GM12878 (cell line): Measurements from ENCODE around the gene OSBPL10. TPM values are rescaled to one million over a fixed set of nuclear protein-coding genes. Genes with fewer than 3 reads are reported as not detected.

Experiments
- ATAC-seq: fragments of 200-7000 bp; cut with Tn5 transposase; 3 replicates; pipeline ENCODE4 v1.9.1; 2020; ENCODE audit warnings: mild to moderate bottlenecking, moderate library complexity
- BruUV-seq: library from RNA; stranded (reverse); fragments of 400-500 nt; replicated peaks from 2 replicates; lab custom pipeline; 2021; lab: Mats Ljungman, UMichigan
- CTCF ChIA-PET: fragments of 300-600 bp; sonication (Branson Sonifier 250); formaldehyde crosslinking; extraction: SDS; loops from one replicate; lab custom pipeline; 2021; ENCODE audit warnings: inconsistent platforms; lab: Yijun Ruan, JAX
- POLR2A ChIA-PET: fragments of 350-600 bp; formaldehyde crosslinking; extraction: SDS; loops from one replicate; lab custom pipeline; 2021; ENCODE audit warnings: inconsistent platforms; lab: Charles Lee
- RAD21 ChIA-PET: fragments of 300-600 bp; sonication (Branson Sonifier 250); formaldehyde crosslinking; loops from one replicate; lab custom pipeline; 2023; ENCODE audit warnings: antibody characterized with exemption; ENCODE audit not compliant: unreplicated experiment; lab: Charles Lee
- SMC1A ChIA-PET: fragments of 300-600 bp; sonication (Branson Sonifier 250); formaldehyde crosslinking; loops from one replicate; lab custom pipeline; 2023; ENCODE audit not compliant: unreplicated experiment, uncharacterized antibody; lab: Charles Lee
- DNase-seq: peaks from one replicate; pipeline ENCODE4 v3.0.0-alpha.2; 2011; ENCODE audit warnings: low read depth, low spot score
- FAIRE-seq: peaks from 3 replicates; lab custom pipeline; 2011; peaks lifted over from hg19 to GRCh38; lab: Jason Lieb, UNC
- H2AFZ ChIP-seq: 2 replicates; pipeline ENCODE4 v1.6.0; 2011; ENCODE audit warnings: low read depth, low read length, control low read depth; ENCODE audit not compliant: control insufficient read depth
- H3K27ac ChIP-seq: 2 replicates; pipeline ENCODE4 v1.5.1; 2011; ENCODE audit warnings: control low read depth; ENCODE audit not compliant: control insufficient read depth, insufficient read depth
- H3K27me3 ChIP-seq, 2 experiments: replicated peaks in 1 of 2; 2 replicates each; pipeline versions ENCODE4 v1.6.0 to v1.6.1; 2011; ENCODE audit warnings: low read length in 1 of 2; ENCODE audit not compliant: control insufficient read depth in 2 of 2, insufficient read depth in 2 of 2
- H3K36me3 ChIP-seq, 2 experiments: 2 replicates each; pipeline ENCODE4 v1.5.1; 2011; ENCODE audit warnings: low read length in 1 of 2; ENCODE audit not compliant: control insufficient read depth in 2 of 2, insufficient read depth in 2 of 2
- H3K4me1 ChIP-seq: 2 replicates; pipeline ENCODE4 v1.6.1; 2011; ENCODE audit warnings: mild to moderate bottlenecking, low read length, moderate library complexity, mixed read lengths; ENCODE audit not compliant: control insufficient read depth, insufficient read depth
- H3K4me2 ChIP-seq: 2 replicates; pipeline ENCODE4 v1.6.0; 2011; ENCODE audit warnings: control low read depth; ENCODE audit not compliant: control insufficient read depth, insufficient read depth
- H3K4me3 ChIP-seq: fragments of 200-600 bp; sonication (generic); 2 replicates; pipeline ENCODE4 v1.5.1; 2016
- H3K79me2 ChIP-seq: 2 replicates; pipeline ENCODE4 v1.6.0; 2011; ENCODE audit warnings: low read length; ENCODE audit not compliant: control insufficient read depth, insufficient read depth
- H3K9ac ChIP-seq: 2 replicates; pipeline ENCODE4 v1.8.0; 2011; ENCODE audit warnings: low read length, control low read depth, mixed read lengths; ENCODE audit not compliant: control insufficient read depth, insufficient read depth
- H3K9me3 ChIP-seq: replicated peaks from 3 replicates; pipeline ENCODE4 v1.5.1; 2011; ENCODE audit warnings: mild to moderate bottlenecking, low read length; ENCODE audit not compliant: control insufficient read depth, insufficient read depth
- H4K20me1 ChIP-seq: 2 replicates; pipeline ENCODE4 v1.6.0; 2011; ENCODE audit not compliant: control insufficient read depth, insufficient read depth
- IKZF1 ChIP-seq: fragments of 450-650 bp; conservative IDR thresholded peaks from 2 replicates; pipeline ENCODE4 v1.6.1; 2017; ENCODE audit warnings: antibody characterized with exemption, mild to moderate bottlenecking
- KLF5 ChIP-seq: fragments of 450-650 bp; IDR thresholded peaks from 2 replicates; pipeline ENCODE4 v1.6.1; 2014; ENCODE audit warnings: mild to moderate bottlenecking; ENCODE audit not compliant: partially characterized antibody
- NR2C1 ChIP-seq: fragments of 450-650 bp; IDR thresholded peaks from 2 replicates; pipeline ENCODE4 v1.6.1; 2017; ENCODE audit warnings: antibody characterized with exemption, mild to moderate bottlenecking, moderate library complexity
- NRF1 ChIP-seq: conservative IDR thresholded peaks from 2 replicates; pipeline ENCODE4 v1.6.1; 2011; ENCODE audit warnings: mild to moderate bottlenecking, low read depth, low read length, improper control_type of control experiment
- TCF3 ChIP-seq: IDR thresholded peaks from 2 replicates; pipeline ENCODE4 v1.6.1; 2012; ENCODE audit warnings: low read depth, mild to moderate bottlenecking, low read length, borderline replicate concordance; ENCODE audit not compliant: insufficient read depth
- WGBS: methylation state at CpG from one replicate; pipeline ENCODE4 v1.1.6; 2016; ENCODE audit warnings: low lambda C conversion rate; ENCODE audit not compliant: insufficient replicate concordance, insufficient coverage; ENCODE audit errors: missing lambda C conversion rate; 5-methylcytosine and 5-hydroxymethylcytosine counted together
- in situ Hi-C: fragments of 300-500 bp; cut with MboI; formaldehyde crosslinking; loops from 9 replicates; pipeline ENCODE4 v1.14.3; 2018; ENCODE audit warnings: mixed read lengths
- intact Hi-C: fragments of 100-400 bp; cut with micrococcal nuclease; formaldehyde crosslinking; loops from one replicate; pipeline ENCODE4 v1.14.2; 2022; ENCODE audit not compliant: unreplicated experiment
- polyA plus RNA-seq, 11 experiments: library from polyadenylated mRNA; depleted of rRNA in 4 of 11; unstranded in 6 of 11; stranded (reverse) in 5 of 11; fragments of >200 nt; fragmentation: Nextera tagmentation in 4 of 11; fragmentation: Illumina TruSeq in 1 of 11; extraction: Ambion mirVana in 4 of 11; extraction: Trizol in 1 of 11; gene quantifications; 1 replicate in 1 of 11; 2 replicates in 10 of 11; pipeline versions ENCODE4 v1.2.1 to v1.2.3, GENCODE V29; 2011 to 2016; ENCODE audit warnings: inconsistent platforms in 2 of 11, missing spikeins in 2 of 11, low read depth in 1 of 11
- total RNA-seq, 4 experiments: library from RNA; depleted of rRNA in 3 of 4; stranded (reverse); fragments of >200 nt in 3 of 4; fragmentation: Illumina TruSeq in 1 of 4; extraction: Trizol in 1 of 4; gene quantifications; 2 replicates each; pipeline versions ENCODE4 v1.2.1 to v1.2.3, GENCODE V29; 2013 to 2021
- TF ChIP-seq, protein P1 (sequence below): fragments of 450-650 bp; IDR thresholded peaks from 2 replicates; pipeline ENCODE4 v1.6.1; 2017; ENCODE audit warnings: low read depth, mild to moderate bottlenecking, moderate library complexity
- TF ChIP-seq, protein P2 (sequence below): IDR thresholded peaks from 2 replicates; pipeline ENCODE4 v1.6.1; 2011; ENCODE audit warnings: mild to moderate bottlenecking, low read depth, low read length, moderate library complexity; ENCODE audit not compliant: insufficient replicate concordance
- TF ChIP-seq, protein P3 (sequence below): IDR thresholded peaks from 2 replicates; pipeline ENCODE4 v1.6.1; 2012; ENCODE audit warnings: low read depth, low read length, improper control_type of control experiment

The OSBPL10 gene
- total and polyA plus RNA-seq, 10 of the 15 experiments (the other 5 are each of a cell fraction or from before 2014, with no cell fraction given), result 0.03 to 0.25 (median 0.09) TPM; not detected in 5

DNA sequence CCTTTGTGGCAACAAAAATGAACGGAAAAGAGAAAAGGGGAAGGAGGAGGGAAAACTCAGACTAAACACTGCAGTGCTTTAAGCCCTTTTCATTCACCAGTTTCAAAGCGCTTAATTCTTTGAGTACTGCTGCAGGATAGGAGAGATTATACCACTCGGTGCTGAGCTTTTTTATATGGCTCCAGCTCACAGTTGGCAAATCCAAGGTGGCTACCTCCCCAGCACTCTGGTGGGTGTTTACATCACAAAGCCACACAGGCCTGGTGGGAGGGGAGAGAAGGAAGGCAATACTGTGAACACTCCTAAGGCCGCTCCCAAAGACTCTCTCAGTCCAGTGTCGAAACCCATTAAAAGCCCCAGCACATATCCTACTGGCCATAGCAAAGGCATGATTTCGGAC is 256.9 kb downstream of the OSBPL10 start (continued):
- TF ChIP-seq, protein P1, sequence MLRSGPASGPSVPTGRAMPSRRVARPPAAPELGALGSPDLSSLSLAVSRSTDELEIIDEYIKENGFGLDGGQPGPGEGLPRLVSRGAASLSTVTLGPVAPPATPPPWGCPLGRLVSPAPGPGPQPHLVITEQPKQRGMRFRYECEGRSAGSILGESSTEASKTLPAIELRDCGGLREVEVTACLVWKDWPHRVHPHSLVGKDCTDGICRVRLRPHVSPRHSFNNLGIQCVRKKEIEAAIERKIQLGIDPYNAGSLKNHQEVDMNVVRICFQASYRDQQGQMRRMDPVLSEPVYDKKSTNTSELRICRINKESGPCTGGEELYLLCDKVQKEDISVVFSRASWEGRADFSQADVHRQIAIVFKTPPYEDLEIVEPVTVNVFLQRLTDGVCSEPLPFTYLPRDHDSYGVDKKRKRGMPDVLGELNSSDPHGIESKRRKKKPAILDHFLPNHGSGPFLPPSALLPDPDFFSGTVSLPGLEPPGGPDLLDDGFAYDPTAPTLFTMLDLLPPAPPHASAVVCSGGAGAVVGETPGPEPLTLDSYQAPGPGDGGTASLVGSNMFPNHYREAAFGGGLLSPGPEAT, result no peak
- TF ChIP-seq IKZF1, result no peak
- no peak for TF ChIP-seq NRF1

DNA sequence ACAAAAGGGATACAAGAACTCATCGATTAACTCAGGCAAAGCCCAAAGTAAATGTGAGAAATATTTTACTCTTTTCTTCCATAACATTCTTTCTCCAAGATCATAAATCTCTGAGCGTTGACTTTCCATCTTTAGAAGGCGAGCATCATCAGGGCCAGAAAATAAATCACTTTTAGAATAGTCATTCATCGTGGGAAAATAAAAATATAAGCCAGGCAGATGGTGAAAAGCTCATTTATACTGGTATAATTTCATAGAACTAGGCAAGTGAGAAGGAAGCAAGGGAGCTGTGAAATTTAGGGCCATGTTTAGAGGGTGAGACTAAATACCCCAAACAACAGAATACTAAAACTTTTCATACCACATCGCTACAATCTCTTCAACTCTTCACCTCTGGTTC is 257.4 kb downstream of the OSBPL10 start:
- ATAC-seq (no peak), FAIRE-seq (no peak), DNase-seq (no peak)
- CTCF ChIA-PET, result no interaction called here
- WGBS, result 26% methylated on average over 5 of the region's 5 CpGs
- POLR2A ChIA-PET, result no interaction called here
- H3K9me3 ChIP-seq, result no peaks in the 10 kb centered on the region
- no peak overlapping the region for H3K4me3 ChIP-seq
- H3K4me2 ChIP-seq, result no peak overlapping the region
- H3K27ac ChIP-seq, result no peak overlapping the region
- no peaks in the 10 kb centered on the region for H3K36me3 ChIP-seq
- SMC1A ChIA-PET, result interaction anchor here (1.4 kb wide), 1 partner anchor 32 kb away, joined by 3 read pairs; no protein-coding TSS in a partner anchor
- H4K20me1 ChIP-seq, result no peaks in the 10 kb centered on the region
- BruUV-seq, result no TSS peak
- RAD21 ChIA-PET, result interaction anchor here (0.6 kb wide), 1 partner anchor 430 kb away, joined by 3 read pairs; no protein-coding TSS in a partner anchor
- H2AFZ ChIP-seq, result no peak overlapping the region
- no peak overlapping the region for H3K9ac ChIP-seq
- no peaks in the 10 kb centered on the region for H3K79me2 ChIP-seq
- no peaks in the 10 kb centered on the region for H3K4me1 ChIP-seq
- intact Hi-C loops, result no loop called here
- in situ Hi-C loops, result no loop called here
- no peaks in the 10 kb centered on the region; a peak in 1 of 4 replicates for H3K27me3 ChIP-seq
- TF ChIP-seq KLF5 (no peak), IKZF1 (no peak), NR2C1 (no peak), TCF3 (no peak)
- TF ChIP-seq, protein P2, sequence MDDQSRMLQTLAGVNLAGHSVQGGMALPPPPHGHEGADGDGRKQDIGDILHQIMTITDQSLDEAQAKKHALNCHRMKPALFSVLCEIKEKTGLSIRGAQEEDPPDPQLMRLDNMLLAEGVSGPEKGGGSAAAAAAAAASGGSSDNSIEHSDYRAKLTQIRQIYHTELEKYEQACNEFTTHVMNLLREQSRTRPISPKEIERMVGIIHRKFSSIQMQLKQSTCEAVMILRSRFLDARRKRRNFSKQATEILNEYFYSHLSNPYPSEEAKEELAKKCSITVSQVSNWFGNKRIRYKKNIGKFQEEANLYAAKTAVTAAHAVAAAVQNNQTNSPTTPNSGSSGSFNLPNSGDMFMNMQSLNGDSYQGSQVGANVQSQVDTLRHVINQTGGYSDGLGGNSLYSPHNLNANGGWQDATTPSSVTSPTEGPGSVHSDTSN, result no peak
- TF ChIP-seq, protein P3, sequence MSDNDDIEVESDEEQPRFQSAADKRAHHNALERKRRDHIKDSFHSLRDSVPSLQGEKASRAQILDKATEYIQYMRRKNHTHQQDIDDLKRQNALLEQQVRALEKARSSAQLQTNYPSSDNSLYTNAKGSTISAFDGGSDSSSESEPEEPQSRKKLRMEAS, result no peak
